HG03095 (cell line): ENCODE measurements around the gene DNAJC11.
A peak's percentile ranks its signal among the peaks of the same experiment; 100 is the strongest.
"Not testable (repeated sequence)": the region's sequence is repeated elsewhere in the genome, so short reads cannot be mapped to it uniquely, and the experiment has no call there.

ENCODE experiments used
- ATAC-seq: cut with Tn5 transposase; IDR thresholded peaks from one replicate; pipeline ENCODE4 v1.9.1; 2021; ENCODE audit warnings: moderate library complexity; ENCODE audit not compliant: unreplicated experiment

Gene DNAJC11

GRCh38 chr1:6601923-6602668 lies 99.5 kb downstream of the DNAJC11 start:
- peak; percentile 20 for ATAC-seq

GRCh38 chr1:6601049-6601922 lies 100.3 kb downstream of the DNAJC11 start:
- peak; percentile 26 for ATAC-seq

GRCh38 chr1:6600410-6601048 lies 101.1 kb downstream of the DNAJC11 start:
- ATAC-seq: peak; percentile 1

GRCh38 chr1:6599991-6600390 lies 101.6 kb downstream of the DNAJC11 start:
- ATAC-seq: not testable (repeated sequence)

- no peak for ATAC-seq
These were observed 102.3 kb downstream of the DNAJC11 start for GRCh38 chr1:6599141-6599975.

- no peak for ATAC-seq
These were observed 103.9 kb downstream of the DNAJC11 start for GRCh38 chr1:6597777-6598131.

- no peak for ATAC-seq
These were observed 104.5 kb downstream of the DNAJC11 start for GRCh38 chr1:6596886-6597776.

GRCh38 chr1:6596351-6596750 lies 105.3 kb downstream of the DNAJC11 start:
- no peak for ATAC-seq

- ATAC-seq: no peak
These were observed 106.5 kb downstream of the DNAJC11 start for GRCh38 chr1:6594977-6595740.

GRCh38 chr1:6593810-6594209 lies 107.8 kb downstream of the DNAJC11 start:
- ATAC-seq: no peak

- ATAC-seq: no peak
These were observed 108.6 kb downstream of the DNAJC11 start for GRCh38 chr1:6592865-6593593.

- no peak for ATAC-seq
These were observed 109.2 kb downstream of the DNAJC11 start for GRCh38 chr1:6592441-6592840.

- no peak for ATAC-seq
These were observed 110.0 kb downstream of the DNAJC11 start for GRCh38 chr1:6591644-6592043.

- no peak for ATAC-seq
These were observed 110.4 kb downstream of the DNAJC11 start for GRCh38 chr1:6591222-6591621.

GRCh38 chr1:6590046-6590445 lies 111.6 kb downstream of the DNAJC11 start:
- no peak for ATAC-seq

- no peak for ATAC-seq
These were observed 112.6 kb downstream of the DNAJC11 start for GRCh38 chr1:6588893-6589520.

- ATAC-seq: no peak
These were observed 113.3 kb downstream of the DNAJC11 start for GRCh38 chr1:6588128-6588892.
